Stimulated activated CD8-positive, alpha-beta memory T cell treated with anti-CD3 and anti-CD28 coated beads, Interleukin-12 subunit alpha, Interleukin-12 subunit beta, amount 100 ng/mL, for 1 hour (primary cell): Measurements from ENCODE around the gene POLR2I.
"Not testable (repeated sequence)": the region's sequence is repeated elsewhere in the genome, so short reads cannot be mapped to it uniquely, and the experiment has no call there.

Source experiments
- DNase-seq: peaks from one replicate; pipeline ENCODE4 v3.0.0-alpha.2; 2020; ENCODE audit warnings: low read depth

POLR2I gene

GRCh38 chr19:36114721-36115452 lies at the start of gene POLR2I:
POLR2I (minus strand) TSS chr19:36114875; CDS start chr19:36114856, 19 bp downstream.
- DNase-seq = peak; percentile 99

DNA sequence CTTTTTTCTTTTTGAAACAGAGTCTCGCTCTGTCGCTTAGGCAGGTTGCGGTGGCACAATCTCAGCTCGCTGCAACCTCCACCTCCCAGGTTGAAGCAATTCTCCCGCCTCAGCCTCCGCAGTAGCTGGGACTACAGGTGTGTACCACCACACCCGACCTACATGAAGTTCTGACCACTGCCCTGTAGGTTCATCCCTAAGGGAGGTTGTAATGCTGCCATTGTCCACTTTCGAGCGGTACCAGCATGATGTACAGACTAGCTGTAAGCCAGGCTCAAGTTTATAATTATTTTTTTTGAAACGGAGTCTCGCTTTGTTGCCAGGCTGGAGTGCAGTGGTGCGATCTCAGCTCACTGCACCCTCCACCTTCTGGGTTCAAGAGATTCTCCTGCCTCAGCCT lies 49.1 kb upstream of the POLR2I start:
- DNase-seq = no peak

DNA sequence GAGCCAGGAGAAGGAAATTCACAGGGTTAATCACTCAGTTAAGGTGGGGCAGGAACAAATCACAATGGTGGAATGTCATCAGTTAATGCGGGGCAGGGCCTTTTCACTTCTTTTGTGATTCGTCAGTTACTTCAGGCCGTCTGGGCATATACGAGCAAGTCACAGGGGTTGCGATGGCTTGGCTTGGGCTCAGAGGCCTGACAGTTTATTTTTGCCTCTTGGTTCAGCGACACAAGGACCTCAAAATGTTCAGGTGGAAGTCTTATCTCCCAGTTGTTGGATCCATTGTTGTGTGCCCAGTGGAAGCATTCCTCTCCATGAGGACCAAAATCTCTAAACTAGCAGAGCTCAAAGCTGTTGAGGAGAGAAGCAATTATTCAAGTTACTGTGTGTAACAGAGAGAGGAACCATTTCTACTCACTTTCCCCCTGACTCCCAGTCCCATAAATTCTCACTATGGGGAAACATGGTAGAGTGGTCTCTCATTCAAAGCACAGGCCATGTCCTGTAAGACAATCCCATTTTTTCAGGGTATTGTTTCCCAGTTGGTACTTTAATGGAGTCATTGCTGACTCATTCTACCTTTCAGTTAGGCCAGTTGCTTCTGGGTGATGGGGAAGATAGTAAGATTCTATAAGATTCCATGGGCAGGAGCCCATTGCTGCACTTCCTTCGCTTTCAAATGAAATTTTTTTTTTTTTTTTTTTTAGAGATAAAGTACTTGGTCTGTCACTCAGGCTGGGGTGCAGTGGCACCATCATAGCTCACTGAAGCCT lies 46.3 kb upstream of the POLR2I start:
- DNase-seq = no peak

DNA sequence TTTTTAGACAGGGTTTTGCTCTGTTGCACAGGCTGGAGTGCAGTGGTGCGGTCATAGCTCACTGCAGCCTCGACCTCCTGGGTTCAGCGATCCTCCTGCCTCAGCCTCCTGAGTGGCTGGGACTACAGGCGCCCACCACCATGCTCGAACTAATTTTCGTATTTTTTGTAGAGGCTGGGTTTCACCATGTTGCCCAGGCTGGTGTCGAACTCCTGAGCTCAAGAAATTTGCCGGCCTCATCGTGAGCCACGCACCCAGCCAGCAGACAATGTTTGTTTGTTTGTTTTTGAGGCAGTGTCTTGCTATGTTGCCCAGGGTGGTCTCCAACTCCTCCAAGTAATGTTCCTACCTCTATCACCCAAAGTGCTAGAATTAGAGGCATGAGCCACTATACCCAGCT lies 38.5 kb upstream of the POLR2I start:
- DNase-seq = no peak

GRCh38 chr19:36152352-36153091 lies 37.8 kb upstream of the POLR2I start, which contains the start of gene COX7A1:
COX7A1 (minus strand) TSS chr19:36152447; CDS start chr19:36152407, 40 bp downstream.
- DNase-seq = no peak

DNA sequence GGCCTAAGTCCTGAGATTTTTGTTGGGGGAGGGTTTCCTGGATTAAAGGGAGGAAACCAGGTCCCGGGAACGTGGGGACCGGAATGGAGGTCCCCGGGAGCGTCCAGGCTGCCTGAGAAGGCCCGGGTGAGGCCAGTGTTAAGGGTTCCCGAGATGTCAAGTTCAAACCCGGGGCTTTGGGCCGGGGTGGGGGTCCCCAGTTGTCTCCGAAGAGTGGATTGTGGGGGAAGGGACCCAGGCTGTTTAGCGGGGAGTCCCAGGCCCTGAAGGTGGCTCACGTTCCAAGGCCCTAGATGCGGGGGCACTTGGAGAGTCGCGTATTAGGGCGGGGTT lies 37.3 kb upstream of the POLR2I start:
- DNase-seq = no peak

- no peak for DNase-seq
These were observed 36.7 kb upstream of the POLR2I start for GRCh38 chr19:36151144-36152018.

- DNase-seq = no peak
These were observed 35.9 kb upstream of the POLR2I start for GRCh38 chr19:36150586-36150985.

- DNase-seq = no peak
These were observed 35.2 kb upstream of the POLR2I start for GRCh38 chr19:36149673-36150406.

GRCh38 chr19:36144624-36145023 lies 29.9 kb upstream of the POLR2I start:
- DNase-seq = no peak

DNA sequence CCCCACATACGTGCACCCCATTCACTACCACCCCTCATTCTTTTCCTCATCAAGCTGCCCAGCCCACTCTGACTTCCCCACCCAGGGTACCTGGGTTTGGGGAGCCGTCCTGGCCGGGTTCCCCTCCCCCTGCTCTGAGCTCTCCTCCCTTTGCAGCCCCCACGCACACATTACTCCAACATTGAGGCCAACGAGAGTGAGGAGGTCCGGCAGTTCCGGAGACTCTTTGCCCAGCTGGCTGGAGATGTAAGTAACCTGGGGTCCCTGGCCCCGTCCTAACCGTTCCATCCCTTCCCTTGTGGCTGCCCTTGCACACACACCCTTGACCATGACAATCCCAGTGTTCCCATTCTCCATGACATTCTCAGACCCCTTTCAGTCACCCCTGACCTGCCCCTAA lies 27.8 kb upstream of the POLR2I start:
- no peak for DNase-seq

DNA sequence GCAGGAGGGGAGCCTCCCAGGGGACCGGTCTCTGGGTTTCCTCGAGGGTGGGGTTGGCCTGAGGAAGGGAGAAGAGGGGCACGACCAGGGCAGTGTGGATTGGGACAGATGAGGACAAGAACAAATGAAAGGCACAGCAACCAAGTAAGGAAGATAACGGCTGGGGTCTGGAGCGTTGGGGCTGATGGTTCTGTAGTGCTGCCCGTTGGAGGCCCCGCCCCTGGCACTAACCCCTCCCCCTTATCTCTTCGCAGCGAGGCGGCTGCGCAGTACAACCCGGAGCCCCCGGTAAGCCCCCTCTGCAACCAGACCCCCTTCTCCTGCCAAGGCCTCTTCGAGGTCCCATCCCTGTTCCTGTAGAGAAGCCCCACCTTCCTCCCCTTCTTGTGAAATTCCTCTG lies 27.4 kb upstream of the POLR2I start:
- DNase-seq = no peak

DNA sequence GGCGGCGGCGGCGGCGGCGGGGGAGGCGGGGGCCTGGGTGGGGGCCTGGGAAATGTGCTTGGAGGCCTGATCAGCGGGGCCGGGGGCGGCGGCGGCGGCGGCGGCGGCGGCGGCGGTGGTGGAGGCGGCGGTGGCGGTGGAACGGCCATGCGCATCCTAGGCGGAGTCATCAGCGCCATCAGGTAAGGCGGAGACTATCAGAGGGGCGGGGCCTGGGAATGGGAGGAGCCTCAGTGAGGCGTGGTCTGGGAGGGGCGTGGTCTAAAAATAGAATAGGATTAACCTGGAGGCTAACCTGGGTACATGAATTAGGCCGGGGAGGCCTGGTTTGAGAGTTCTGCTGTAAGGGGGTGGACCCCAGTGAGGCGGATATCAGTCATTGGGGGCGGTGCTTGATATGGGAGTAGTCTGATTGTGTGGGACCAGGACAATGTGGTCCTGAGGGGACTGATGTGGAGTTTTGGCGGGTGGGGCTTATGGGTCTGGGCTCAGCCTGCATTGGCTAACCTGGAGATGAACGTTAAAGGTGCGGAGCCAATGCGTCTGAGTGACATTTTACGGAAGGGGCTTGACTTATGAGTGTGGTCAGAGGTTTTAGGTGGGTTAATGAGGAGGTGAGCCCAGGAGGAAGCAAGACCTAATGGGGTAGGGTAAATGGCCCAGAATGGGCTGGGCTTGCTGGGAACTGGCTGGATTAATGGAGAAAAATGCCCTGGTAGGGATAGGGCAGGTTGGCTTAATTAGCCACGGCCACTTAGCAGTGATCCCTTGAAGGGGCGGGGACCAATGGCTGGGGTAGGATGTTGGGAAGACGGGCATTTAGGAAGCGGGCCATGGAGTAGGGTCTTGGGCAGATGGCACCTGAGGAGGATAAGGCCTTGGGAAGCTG lies 26.6 kb upstream of the POLR2I start:
- peak; percentile 80 for DNase-seq

DNA sequence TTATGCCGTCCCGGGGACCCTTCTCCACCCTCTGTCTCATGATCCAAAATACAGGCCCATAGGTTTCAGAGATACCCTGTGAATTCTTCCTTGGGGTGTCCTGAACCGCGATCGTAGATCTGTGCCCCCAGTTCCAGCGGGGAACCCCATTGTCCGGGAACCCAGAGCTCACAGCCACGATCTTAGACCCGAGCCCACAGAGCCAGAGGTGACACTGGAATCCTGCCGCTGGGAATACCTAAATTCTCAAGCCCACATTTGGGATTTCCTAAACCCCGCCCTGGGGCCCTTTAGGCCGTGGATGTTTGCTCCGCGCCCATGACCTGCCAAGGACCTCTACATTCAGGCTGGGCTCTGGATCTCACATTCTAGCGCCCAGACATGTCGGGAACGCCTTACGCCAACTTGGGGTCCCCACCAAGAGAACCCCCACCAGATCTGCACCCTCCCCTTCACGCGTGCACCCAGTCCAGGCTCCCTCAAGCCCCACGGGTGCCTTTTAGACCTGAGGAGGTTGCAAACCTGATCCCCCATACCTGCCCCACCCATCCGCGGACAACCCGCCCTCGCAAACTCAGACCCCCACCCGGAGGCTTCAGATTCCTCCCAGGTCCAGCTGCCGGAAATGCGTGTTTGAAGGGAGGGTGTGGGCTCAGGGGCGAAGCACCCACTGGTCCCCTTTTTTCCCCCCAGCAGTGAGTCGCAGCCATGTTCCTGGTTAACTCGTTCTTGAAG lies 25.8 kb upstream of the POLR2I start:
- DNase-seq = no peak

DNA sequence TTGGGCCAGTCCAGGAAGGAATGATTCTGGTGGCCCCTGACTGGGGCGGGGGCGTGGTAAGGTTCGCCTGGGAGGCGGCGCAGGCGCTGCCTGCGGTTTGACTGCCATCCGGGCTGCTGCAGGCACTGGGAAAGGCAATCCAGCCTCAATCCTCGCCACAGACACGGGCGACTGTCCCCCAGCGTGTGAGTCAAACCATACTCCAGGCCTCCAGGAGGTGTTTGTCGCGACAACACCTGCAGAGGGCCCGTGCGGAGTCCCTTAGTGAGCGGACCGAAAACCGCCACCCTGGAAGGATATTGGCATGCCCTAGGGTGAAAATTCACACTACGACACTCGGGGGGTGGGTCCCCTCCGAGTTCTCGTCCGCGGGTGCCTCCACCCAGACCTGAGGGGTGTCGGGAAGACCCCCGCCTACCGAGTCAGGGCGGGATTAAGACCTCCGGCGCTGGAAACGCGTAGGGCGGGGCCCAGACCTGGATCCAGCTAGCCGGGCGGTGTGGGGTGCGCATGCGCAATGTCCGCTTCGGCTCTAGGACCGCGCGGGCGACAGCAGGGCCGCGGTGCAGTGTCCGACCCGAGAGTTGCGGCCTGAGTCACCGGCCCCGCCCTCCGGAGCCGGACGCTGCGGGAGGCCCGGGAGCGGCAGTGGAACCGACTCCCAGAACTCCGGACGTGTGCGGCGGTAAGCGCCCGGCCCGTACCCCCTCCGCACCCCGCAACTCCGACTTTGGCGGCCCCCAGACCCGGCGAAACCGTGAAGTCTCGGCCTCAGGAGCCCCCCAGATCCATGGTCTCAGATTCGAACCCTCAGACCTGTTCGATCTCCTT lies 25.0 kb upstream of the POLR2I start, which contains the start of gene CAPNS1:
Gene CAPNS1 (plus strand): TSS at position 594 of the 831 bp plus-strand sequence. CDS start 946 bp downstream, outside the sequence.
- DNase-seq = peak; percentile 84

DNA sequence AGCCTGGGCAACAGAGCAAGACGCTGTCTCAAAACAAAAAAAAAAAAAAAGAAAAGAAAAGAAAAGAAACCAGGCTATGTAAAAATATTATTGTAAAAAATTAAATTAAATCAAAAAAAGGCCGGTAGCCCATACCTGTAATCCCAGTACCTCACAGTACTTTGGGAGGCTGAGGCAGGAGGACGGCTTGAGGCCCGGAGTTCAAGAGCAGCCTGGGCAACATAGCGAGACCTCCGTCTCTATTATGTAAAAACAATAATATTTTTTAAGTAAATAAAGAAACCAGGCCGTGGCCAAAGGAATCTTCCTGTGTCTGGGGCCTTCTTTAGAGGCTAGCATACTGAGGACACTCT lies 24.4 kb upstream of the POLR2I start:
- no peak for DNase-seq

GRCh38 chr19:36136964-36137686 lies 22.4 kb upstream of the POLR2I start:
- no peak for DNase-seq

- not testable (repeated sequence) for DNase-seq
These were observed 20.2 kb upstream of the POLR2I start for GRCh38 chr19:36134867-36135266.
